SJSA1 (cell line): ENCODE results near the gene CEACAM21. TPM values are rescaled to one million over a fixed set of nuclear protein-coding genes. Genes with fewer than 3 reads are reported as not detected.

Source experiments
- DNase-seq, 2 experiments: peaks; one replicate each; pipeline ENCODE4 v3.0.0-alpha.2; 2015 to 2020; ENCODE audit warnings: low spot score in 2 of 2, low read depth in 1 of 2
- H3K27ac ChIP-seq: fragments of 250-450 bp; sonication (Bioruptor Pico); 2 replicates; pipeline ENCODE4 v1.5.1; 2020; ENCODE audit warnings: mild to moderate bottlenecking, moderate library complexity
- H3K27me3 ChIP-seq: fragments of 250-450 bp; sonication (Bioruptor Pico); replicated peaks from 2 replicates; pipeline ENCODE4 v1.5.1; 2020; ENCODE audit warnings: mild to moderate bottlenecking, moderate library complexity
- H3K36me3 ChIP-seq: fragments of 250-450 bp; sonication (Bioruptor Pico); 2 replicates; pipeline ENCODE4 v1.5.1; 2020; ENCODE audit warnings: mild to moderate bottlenecking
- H3K4me1 ChIP-seq: fragments of 250-450 bp; sonication (Bioruptor Pico); replicated peaks from 2 replicates; pipeline ENCODE4 v1.6.1; 2021; ENCODE audit warnings: mild to moderate bottlenecking
- H3K4me3 ChIP-seq: fragments of 250-450 bp; sonication (Bioruptor Pico); 2 replicates; pipeline ENCODE4 v1.5.1; 2020; ENCODE audit warnings: mild to moderate bottlenecking
- H3K9me3 ChIP-seq: fragments of 250-450 bp; sonication (Bioruptor Pico); replicated peaks from 2 replicates; pipeline ENCODE4 v1.5.1; 2020; ENCODE audit warnings: mild to moderate bottlenecking
- total RNA-seq: library from RNA; depleted of rRNA; stranded (reverse); fragments of >200 nt; shearing (Covaris generic); gene quantifications from 2 replicates; pipeline ENCODE4 v1.2.3, GENCODE V29; 2014; rRNA removed

CEACAM21 gene
- total RNA-seq, result not detected in 2 replicates

DNA sequence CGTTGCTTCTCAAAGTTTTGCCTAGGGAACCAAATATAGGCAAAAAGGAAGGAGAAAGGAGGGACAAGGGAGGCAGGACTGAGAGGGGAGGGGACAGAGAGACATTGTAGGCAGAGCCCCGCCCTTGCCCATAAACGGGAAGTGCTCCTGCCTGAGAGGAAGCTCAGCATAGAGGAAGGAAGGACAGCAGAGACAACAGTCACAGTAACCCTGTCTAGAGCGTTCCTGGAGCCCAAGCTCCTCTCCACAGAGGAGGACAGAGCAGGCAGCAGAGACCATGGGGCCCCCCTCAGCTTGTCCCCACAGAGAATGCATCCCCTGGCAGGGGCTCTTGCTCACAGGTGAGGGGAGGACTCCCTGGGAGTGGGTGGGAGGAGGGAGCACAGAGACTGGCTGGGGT is at the start of gene CEACAM21:
Gene CEACAM21 (plus strand): TSS at position 169 of the 400 bp plus-strand sequence. CDS start 109 bp downstream, at position 278.
- Histone ChIP-seq H3K9me3 (no peaks in the 10 kb centered on the region; the same call in 1 of the 2 replicates), H3K27ac (no peak within 1 kb of the TSS), H3K4me1 (no peaks in the 10 kb centered on the region), H3K36me3 (no peaks in the 10 kb centered on the region), H3K4me3 (no peak within 1 kb of the TSS), H3K27me3 (peaks cover 6% of the 10 kb centered on the region)
- DNase-seq, result no peak

DNA sequence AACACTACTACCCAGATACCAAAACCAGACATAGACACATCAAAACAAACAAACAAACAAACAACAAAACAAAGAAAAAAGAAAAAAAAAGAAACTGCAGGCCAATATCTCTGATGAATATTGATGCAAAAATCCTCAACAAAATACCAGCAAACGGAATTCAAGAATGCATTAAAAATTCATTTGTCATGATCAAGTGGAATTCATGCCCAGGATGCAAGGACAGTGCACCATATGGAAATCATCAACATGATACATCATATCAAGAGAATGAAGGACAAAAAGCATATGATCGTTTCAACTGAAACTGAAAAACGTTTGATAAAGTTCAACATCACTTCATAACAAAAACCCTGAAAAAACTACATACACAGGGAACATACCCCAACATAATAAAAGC is 48.9 kb upstream of the CEACAM21 start:
- DNase-seq, result no peak
- no peaks in the 10 kb centered on the region for H3K36me3 ChIP-seq

DNA sequence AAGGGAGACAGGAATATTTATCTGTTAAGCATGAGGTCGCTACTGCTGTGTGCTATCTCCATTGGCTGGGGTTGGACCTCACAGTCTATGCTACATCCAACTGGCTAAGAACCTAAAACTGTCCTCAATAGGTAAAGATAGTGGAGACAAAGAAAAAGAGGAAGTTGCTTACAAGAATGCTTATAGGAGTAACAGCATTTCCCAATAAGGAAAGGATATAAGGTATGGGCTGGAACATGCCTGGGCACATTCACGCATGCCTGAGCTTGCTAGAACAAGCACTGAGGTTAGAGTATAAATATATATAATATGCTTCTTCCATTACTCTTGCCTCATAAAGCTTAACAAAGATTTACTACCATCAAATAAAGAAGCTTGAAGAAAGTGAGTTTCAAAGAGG is 47.9 kb upstream of the CEACAM21 start:
- H3K4me1 ChIP-seq, result no peaks in the 10 kb centered on the region; the same call in 1 of the 2 replicates
- DNase-seq, result no peak
- H3K27ac ChIP-seq, result no peak overlapping the region
- H3K9me3 ChIP-seq, result no peaks in the 10 kb centered on the region
- H3K4me3 ChIP-seq, result no peak overlapping the region
- no peaks in the 10 kb centered on the region for H3K36me3 ChIP-seq
- H3K27me3 ChIP-seq, result peaks cover 63% of the 10 kb centered on the region

More for the DNA sequence above, 48.9 kb upstream of the CEACAM21 start:
- no peaks in the 10 kb centered on the region for H3K9me3 ChIP-seq
- no peaks in the 10 kb centered on the region; the same call in 1 of the 2 replicates for H3K4me1 ChIP-seq
- H3K27ac ChIP-seq, result no peak overlapping the region
- no peak overlapping the region for H3K4me3 ChIP-seq
- H3K27me3 ChIP-seq, result peaks cover 63% of the 10 kb centered on the region

DNA sequence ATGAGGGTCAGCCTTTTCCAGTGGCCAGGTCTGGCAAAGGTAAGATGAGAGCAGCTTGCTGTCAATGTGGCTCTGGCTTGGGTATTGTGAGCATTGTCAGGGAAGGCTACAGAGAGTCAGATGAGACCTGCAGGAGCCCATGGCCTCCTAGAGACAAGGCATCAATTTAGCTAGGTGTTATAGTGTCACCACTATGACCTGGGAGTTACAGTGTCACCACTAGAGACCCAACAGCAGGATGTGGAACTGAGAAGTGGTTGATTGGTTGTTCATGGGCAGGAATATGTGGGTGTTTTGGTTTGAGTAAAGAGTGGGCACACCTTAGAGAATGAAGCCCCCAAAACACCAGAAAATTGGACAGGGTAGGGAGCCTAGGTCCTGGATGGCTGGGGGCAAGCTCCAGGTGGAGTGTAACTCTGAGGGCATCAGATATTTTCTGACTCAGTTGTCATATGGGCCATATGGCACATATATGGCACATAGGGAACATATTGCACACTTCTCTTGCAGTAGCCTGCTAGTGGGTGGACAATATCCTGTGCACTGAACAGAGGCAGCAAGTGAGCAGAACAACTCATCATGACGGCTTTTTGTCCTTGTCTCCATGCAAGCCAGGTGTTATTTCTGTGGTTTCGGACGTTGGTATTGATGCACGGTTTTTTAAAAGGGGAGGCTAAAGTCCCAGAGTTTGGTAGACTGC is 46.3 kb upstream of the CEACAM21 start:
- Histone ChIP-seq H3K27me3 (peaks cover 57% of the 10 kb centered on the region), H3K4me1 (no peaks in the 10 kb centered on the region; the same call in 1 of the 2 replicates), H3K4me3 (no peak overlapping the region), H3K27ac (no peak overlapping the region), H3K9me3 (no peaks in the 10 kb centered on the region), H3K36me3 (no peaks in the 10 kb centered on the region)
- DNase-seq, result no peak

DNA sequence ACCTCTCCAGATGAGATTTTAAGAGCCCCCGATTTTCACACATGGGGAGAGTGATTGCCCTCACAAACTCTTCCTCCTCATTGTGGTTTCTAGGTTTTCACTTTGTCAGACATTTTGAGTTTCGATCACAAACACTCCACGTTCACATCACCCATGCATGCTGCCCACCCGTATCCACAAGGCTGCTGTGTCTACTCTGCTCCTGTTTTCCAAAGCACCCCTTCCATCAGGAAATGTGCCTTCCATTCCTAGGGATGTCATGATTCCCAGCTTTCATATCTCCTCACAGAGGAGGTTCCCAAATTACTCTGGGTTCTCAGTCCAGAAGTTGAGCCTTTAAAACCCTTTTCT is 45.8 kb upstream of the CEACAM21 start:
- no peaks in the 10 kb centered on the region for H3K36me3 ChIP-seq
- H3K4me3 ChIP-seq, result no peak overlapping the region
- peaks cover 59% of the 10 kb centered on the region for H3K27me3 ChIP-seq
- H3K4me1 ChIP-seq, result no peaks in the 10 kb centered on the region; the same call in 1 of the 2 replicates
- H3K27ac ChIP-seq, result no peak overlapping the region
- no peaks in the 10 kb centered on the region for H3K9me3 ChIP-seq
- DNase-seq, result no peak

DNA sequence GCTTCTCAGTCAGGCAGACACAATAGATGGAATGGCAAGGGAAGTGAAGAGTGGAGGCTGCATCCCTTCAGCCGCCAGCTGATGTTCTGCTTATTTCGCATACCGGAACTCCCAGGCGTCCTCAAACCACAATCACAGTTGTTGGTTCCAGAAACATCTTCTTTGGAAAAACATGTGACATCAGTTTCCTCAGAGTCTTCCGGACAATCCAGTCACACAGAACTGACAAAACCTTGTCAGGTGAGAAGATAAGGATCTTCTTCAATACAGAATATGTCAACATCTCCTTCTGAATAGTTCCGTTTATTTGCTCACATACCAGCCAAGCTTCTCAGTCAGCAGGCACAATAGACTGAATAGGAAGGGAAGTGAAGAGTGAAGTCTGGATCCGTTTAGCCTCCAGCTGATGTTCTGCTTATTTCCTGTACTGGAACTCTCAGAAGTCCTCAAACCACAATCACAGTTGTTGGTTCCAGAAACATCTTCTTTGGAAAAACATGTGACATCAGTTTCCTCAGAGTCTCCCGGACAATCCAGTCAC is 45.1 kb upstream of the CEACAM21 start:
- Histone ChIP-seq H3K27me3 (peaks cover 56% of the 10 kb centered on the region), H3K27ac (no peak overlapping the region), H3K9me3 (no peaks in the 10 kb centered on the region), H3K4me3 (no peak overlapping the region), H3K36me3 (no peaks in the 10 kb centered on the region), H3K4me1 (no peaks in the 10 kb centered on the region; the same call in 1 of the 2 replicates)
- no peak for DNase-seq

DNA sequence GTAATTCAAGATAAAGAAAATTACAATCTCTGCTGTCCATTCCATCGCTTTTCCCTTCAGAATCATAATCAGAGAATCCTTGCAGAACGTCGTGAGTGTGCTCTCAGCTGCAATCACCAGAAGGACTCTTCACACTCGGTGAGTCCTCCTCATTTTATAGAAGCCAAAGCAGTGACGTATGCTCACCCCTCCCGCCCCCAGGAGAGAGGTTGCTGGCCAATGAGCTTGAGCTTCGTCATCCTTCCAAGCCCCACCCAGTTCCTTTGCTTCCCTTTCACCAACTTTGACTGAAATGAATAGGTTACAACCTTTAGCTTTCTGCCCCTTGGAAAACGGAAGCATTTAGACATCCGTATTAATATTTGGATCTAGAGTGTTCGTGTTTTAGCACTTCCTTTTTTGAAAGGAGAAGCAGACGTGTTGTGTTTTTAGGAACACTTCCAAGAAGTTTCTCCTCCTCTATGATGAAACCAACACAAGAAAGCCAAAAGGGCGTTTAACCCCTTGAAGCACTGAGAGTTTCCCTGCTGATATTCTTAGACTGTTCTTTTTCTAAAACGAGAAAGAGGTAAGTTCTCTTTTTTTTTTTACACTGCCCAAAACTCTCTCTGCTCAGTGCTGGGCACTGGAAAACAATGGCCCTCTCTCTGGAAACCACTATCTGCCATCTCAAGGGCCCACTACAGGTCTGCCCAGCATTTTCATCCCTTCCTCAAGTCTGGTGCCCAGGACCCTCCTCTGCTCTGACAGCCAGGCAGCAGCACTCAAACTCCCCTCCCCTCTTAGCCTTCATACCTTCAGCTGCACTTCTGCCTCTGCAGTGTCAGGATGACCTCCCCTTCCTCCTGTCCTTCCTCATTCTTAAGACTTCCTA is 44.3 kb upstream of the CEACAM21 start:
- Histone ChIP-seq H3K27ac (no peak overlapping the region), H3K36me3 (no peaks in the 10 kb centered on the region), H3K27me3 (peaks cover 57% of the 10 kb centered on the region), H3K9me3 (no peaks in the 10 kb centered on the region), H3K4me3 (no peak overlapping the region), H3K4me1 (no peaks in the 10 kb centered on the region; the same call in 1 of the 2 replicates)
- no peak for DNase-seq

DNA sequence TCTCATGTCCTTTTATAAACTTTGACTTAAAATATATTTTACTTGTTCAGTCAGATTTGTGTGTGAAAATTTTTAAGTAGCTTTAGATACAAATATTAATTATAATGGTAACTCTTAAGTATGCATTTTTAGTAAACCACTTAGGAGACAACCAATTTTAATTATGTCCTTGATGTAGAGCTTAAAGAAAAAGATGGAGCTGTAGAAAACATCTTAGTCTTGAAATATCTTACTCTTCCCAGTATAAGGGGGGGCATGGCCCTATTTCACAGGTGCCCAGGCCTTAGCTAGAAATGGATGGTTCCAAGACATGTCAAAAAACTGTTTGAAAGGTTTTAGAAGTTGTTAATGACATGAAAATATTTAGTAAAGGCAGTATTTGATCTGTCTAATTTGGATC is 43.4 kb upstream of the CEACAM21 start:
- Histone ChIP-seq H3K27me3 (peaks cover 57% of the 10 kb centered on the region), H3K9me3 (no peaks in the 10 kb centered on the region), H3K4me3 (no peak overlapping the region), H3K4me1 (no peaks in the 10 kb centered on the region; the same call in 1 of the 2 replicates), H3K36me3 (no peaks in the 10 kb centered on the region), H3K27ac (no peak overlapping the region)
- DNase-seq, result no peak

DNA sequence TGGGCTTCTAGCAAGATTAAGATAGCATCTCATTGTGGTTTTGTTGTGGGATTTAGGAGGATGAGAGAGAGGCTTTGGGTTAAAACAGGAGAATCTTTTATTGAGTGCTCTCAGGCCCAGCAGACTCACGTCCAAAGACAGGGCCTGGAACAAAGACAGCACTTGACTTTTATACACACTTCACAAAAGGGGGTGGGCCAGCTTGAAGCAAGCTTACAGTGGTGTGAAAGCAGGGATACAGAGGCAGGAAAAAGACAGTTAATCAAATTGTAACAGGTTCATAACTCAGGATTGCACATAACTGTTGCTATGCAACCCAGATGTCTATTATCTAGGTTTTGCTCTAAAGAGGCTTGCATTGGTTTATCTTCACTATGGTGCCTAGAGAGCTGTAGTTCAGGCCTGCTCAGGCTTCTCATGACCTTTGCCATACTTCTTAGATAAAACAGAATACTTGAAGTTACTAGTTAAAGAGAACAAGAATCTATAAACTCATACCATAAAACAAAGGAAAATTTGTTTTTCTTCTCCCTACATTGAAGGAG is 42.2 kb upstream of the CEACAM21 start:
- DNase-seq, result no peak
- Histone ChIP-seq H3K27me3 (peaks cover 50% of the 10 kb centered on the region), H3K36me3 (no peaks in the 10 kb centered on the region), H3K9me3 (peaks cover 4% of the 10 kb centered on the region), H3K27ac (no peak overlapping the region), H3K4me1 (no peaks in the 10 kb centered on the region; the same call in 1 of the 2 replicates), H3K4me3 (no peak overlapping the region)

DNA sequence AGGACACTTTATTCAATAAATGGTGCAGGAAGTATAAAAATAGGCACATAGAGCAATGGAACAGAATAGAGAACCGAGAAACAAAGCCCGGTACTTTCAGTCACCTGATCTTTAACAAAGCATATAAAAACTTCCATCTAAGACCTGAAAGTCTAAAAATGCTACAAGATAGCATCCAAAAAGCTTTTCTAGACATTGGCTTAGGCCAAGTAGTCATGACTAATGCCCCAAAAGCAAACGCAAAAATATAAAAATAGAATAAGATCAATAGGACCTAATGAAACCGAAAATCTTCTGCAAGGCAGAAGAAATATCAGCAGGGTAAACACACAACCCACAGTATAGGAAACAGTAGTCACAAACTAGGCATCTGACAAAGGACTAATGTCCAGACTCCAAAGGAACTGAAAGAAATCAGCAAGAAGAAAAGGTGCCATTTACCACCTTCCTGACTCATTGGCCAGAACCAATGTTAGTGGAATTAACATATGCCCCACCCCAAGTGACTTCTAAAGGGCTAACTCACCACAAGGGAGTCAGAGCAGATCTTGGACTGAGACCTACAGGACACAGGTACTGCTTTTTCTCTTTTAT is 40.8 kb upstream of the CEACAM21 start:
- H3K9me3 ChIP-seq, result peaks cover 4% of the 10 kb centered on the region
- no peak for DNase-seq
- no peaks in the 10 kb centered on the region for H3K36me3 ChIP-seq
- no peak overlapping the region for H3K27ac ChIP-seq
- no peak overlapping the region for H3K4me3 ChIP-seq
- H3K27me3 ChIP-seq, result peaks cover 48% of the 10 kb centered on the region
- H3K4me1 ChIP-seq, result no peaks in the 10 kb centered on the region; the same call in 1 of the 2 replicates

DNA sequence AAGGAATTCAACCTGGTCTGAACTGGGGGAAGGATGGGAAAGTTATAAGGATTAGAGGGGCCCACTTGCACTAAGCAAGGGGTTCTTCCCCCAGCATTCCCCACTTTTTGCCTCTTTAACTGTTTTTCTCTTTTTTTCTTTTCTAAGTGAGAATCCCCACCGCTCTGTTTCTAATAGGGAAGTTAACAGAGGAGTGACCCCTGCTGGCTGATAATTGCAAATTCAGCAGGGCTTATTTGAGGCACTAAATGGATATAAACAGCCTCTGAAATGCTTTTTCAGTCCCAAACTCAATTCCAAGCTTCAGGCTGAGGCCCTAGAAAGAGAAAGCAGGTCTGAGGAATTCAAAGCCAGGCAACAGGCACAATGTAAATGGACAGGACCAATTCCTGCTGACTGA is 38.2 kb upstream of the CEACAM21 start:
- Histone ChIP-seq H3K9me3 (peaks cover 4% of the 10 kb centered on the region), H3K27me3 (peaks cover 41% of the 10 kb centered on the region), H3K27ac (no peak overlapping the region), H3K4me1 (no peaks in the 10 kb centered on the region), H3K4me3 (no peak overlapping the region), H3K36me3 (no peaks in the 10 kb centered on the region)
- no peak for DNase-seq

DNA sequence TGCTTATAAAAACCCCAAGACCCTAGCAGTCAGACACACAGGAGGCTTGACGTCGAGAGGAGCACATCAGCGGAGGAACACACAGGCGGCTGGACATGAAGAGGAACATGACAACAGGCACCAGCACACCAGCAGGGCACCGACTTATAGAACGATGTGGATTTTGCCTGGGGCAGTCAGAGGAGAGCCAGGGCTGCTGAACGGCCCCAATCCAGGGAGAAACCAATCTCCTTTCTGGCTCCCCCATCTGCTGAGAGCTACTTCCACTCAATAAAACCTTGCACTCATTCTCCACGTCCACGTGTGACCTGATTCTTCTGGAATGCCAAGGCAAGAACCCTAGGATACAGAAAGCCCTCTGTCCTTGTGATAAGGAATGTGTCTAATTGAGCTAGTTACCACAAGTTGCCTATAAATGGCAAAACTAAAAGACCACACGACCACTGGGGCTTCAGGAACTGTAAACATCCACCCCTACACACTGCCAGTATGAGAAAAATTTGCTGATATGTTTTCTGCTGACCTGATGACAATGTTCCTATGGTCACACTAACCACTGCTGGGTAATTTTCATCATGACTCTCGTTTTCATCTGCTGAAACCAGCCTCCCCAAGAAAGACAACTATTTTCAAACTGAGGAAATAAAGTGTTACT is 35.8 kb upstream of the CEACAM21 start:
- no peak for DNase-seq
- no peak overlapping the region for H3K27ac ChIP-seq

More for the DNA sequence above, 35.8 kb upstream of the CEACAM21 start:
- Histone ChIP-seq H3K9me3 (peaks cover 4% of the 10 kb centered on the region), H3K4me3 (no peak overlapping the region), H3K27me3 (peaks cover 38% of the 10 kb centered on the region), H3K4me1 (no peaks in the 10 kb centered on the region), H3K36me3 (no peaks in the 10 kb centered on the region)
